Transverse colon (tissue), 4 donors: ENCODE data around the gene OTOF.

ENCODE experiments used
- POLR2A ChIP-seq: fragments of 450-650 bp; IDR thresholded peaks from one replicate; pipeline ENCODE4 v1.6.1; 2016; ENCODE audit warnings: antibody characterized with exemption, mild to moderate bottlenecking, moderate library complexity
- POLR2AphosphoS5 ChIP-seq, 3 donors: sonication (generic); formaldehyde crosslinking; IDR thresholded peaks; one replicate each; pipeline ENCODE4 v1.6.1; 2016; ENCODE audit warnings: antibody characterized with exemption in 3 of 3
- TF ChIP-seq, protein P1 (sequence below), 5 experiments: fragments of 200-600 bp in 3 of 5; fragments of 450-650 bp in 2 of 5; sonication (generic) in 3 of 5; IDR thresholded peaks; 1 replicate in 2 of 5; 2 replicates in 3 of 5; pipeline ENCODE4 v1.5.1; 2016 to 2017; ENCODE audit warnings: antibody characterized with exemption in 5 of 5, inconsistent platforms in 3 of 5, mild to moderate bottlenecking in 2 of 5, moderate library complexity in 1 of 5

DNA sequence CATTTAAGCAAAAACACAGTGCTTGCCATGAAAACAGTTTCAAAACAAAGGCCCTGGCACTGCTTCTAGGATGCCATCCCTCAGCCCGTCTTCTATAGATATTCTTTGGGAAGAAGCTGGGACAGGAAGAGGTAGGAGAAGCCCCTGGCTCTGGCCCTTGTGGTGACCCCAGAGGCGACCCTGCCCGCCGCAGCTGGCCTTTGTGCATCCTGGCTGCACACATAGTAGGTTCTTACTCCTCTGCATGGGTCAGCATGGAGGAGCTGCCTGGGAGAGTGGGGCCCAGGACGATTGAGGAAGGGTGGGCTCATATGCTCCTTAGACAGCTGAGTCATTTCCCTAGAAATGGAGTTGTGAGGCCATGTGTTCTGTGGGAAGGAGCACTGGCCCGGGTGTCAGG lies 44.4 kb upstream of the OTOF start:
- TF ChIP-seq, protein P1, sequence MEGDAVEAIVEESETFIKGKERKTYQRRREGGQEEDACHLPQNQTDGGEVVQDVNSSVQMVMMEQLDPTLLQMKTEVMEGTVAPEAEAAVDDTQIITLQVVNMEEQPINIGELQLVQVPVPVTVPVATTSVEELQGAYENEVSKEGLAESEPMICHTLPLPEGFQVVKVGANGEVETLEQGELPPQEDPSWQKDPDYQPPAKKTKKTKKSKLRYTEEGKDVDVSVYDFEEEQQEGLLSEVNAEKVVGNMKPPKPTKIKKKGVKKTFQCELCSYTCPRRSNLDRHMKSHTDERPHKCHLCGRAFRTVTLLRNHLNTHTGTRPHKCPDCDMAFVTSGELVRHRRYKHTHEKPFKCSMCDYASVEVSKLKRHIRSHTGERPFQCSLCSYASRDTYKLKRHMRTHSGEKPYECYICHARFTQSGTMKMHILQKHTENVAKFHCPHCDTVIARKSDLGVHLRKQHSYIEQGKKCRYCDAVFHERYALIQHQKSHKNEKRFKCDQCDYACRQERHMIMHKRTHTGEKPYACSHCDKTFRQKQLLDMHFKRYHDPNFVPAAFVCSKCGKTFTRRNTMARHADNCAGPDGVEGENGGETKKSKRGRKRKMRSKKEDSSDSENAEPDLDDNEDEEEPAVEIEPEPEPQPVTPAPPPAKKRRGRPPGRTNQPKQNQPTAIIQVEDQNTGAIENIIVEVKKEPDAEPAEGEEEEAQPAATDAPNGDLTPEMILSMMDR (IDR thresholded peaks at IDR 0.05), result no peak
- TF ChIP-seq POLR2A (no peak), POLR2AphosphoS5 (IDR thresholded peaks at IDR 0.05) (no peak)
